Jurkat, Clone E6-1 (cell line): Measurements from ENCODE around the gene TNIP2.
"Not testable (repeated sequence)": the region's sequence is repeated elsewhere in the genome, so short reads cannot be mapped to it uniquely, and the experiment has no call there.

ENCODE experiments used
- DNase-seq: peaks from one replicate; pipeline ENCODE4 v3.0.0-alpha.2; 2011; ENCODE audit warnings: low read depth, low spot score
- H3K4me3 ChIP-seq: 2 replicates; pipeline ENCODE4 v1.5.1; 2011; ENCODE audit warnings: mild to moderate bottlenecking, low read length, control low read depth, moderate library complexity

The TNIP2 gene

DNA sequence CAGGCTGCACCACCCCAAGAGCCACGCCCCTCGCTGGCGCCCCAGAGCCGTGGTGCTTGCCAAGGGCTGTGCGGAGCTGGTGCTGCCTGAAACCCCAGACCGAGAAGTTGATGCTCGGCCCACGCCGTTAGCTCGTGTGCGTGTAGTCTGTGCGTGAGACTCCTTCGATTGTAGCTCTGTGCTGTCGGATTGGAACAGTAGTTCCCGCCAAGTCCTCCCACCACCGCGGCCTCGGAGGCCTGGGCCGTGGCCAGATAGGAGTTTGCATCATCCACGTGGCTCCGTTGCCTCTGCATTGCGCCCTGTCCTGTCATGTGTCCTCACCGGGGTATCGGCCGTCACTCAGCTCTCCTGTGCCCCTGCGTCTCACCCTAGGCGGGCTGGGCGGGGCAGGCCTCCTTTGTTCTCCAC, 24.2 kb downstream of the TNIP2 start:
- DNase-seq, result no peak

DNA sequence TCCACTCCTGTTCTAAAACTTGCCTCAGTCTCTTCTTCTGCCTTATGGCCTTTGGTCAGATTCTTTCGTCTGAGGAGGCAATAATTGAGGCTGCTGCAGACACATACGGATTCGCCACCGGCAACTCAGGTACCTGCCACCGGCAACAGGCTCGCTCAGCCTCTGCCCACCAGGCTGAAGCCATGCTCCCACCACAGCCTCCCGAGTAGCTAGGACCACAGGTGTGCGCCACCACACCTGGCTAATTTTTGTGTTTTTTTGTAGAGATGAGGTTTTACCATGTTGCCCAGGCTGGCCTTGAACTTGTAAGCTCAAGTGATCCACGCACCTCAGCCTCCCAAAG, 26.6 kb downstream of the TNIP2 start:
- DNase-seq, result no peak
- no peak overlapping the region for H3K4me3 ChIP-seq

More for the DNA sequence above, 24.2 kb downstream of the TNIP2 start:
- H3K4me3 ChIP-seq, result no peak overlapping the region

DNA sequence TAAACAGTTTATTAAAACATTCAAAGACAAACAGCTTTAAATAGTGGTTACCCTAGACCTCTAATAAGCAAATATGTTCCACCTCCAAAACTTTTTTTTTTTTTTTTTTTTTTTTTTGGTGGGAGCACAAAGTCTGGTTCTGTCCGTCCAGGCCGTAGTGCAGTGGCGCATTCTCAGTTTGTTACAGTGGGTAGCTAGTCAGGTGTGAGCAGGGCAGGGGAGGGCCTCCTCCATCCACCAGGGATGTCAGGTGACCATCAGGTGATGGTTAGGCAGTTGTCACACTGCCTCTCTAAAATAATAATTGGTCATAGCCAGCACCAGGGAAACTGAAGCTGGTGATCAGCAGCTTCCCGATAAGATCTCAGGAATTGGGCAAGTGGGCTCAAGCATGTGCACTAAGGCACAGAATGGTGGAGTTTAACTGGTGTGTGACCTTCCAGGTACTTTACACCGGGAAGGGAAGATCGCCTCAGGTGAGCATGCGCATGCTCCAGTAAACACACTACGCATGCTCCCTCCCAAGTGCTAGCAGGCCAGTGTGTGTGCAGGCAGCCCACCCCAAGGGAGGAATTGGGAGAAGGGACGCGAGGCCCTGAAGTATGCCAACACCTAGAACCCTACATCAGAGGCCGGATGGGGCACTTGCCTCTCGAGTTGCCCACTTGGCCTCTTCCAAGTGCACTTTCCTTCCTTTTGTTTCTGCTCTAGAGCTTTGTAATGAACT, 27.2 kb downstream of the TNIP2 start:
- DNase-seq, result no peak
- H3K4me3 ChIP-seq, result no peak overlapping the region

GRCh38 chr4:2728221-2728620, 27.9 kb downstream of the TNIP2 start:
- DNase-seq, result no peak
- no peak overlapping the region for H3K4me3 ChIP-seq

DNA sequence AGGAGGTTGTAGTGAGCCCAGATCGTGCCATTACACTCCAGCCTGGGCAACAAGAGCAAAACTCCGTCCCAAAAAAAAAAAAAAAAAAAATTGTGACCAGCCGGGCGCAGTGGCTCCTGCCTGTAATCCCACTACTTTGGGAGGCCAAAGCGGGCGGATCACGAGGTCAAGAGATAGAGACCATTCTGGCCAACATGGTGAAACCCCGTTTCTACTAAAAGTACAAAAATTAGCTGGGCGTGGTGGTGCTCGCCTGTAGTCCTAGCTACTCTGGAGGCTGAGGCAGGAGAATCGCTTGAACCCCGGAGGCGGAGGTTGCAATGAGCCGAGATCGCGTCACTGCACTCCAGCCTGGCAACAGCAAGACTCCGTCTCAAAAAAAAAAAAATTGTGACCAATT, 29.3 kb downstream of the TNIP2 start:
- not testable (repeated sequence) for H3K4me3 ChIP-seq, DNase-seq

DNA sequence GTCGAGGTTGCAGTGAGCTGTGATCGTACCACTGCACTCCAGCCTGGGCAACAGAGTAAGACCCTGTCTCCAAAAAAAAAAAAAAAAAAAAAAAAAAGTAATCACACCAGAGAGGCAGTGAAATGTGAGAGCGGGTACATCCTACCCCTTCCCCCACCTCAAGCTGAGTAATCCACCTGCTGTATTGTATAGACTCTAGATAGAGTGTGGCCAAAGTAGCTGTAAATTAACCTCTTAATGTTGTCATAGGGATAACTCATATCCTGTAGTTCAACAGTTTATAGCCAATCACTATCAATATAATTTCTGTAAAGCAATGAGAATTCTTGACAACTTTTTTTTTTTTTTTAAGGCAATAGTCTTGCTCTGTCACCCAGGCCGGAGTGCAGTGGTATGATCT, 30.8 kb downstream of the TNIP2 start:
- H3K4me3 ChIP-seq, result no peak overlapping the region
- no peak for DNase-seq

GRCh38 chr4:2723751-2724150, 32.4 kb downstream of the TNIP2 start:
- no peak for DNase-seq
- H3K4me3 ChIP-seq, result no peak overlapping the region

DNA sequence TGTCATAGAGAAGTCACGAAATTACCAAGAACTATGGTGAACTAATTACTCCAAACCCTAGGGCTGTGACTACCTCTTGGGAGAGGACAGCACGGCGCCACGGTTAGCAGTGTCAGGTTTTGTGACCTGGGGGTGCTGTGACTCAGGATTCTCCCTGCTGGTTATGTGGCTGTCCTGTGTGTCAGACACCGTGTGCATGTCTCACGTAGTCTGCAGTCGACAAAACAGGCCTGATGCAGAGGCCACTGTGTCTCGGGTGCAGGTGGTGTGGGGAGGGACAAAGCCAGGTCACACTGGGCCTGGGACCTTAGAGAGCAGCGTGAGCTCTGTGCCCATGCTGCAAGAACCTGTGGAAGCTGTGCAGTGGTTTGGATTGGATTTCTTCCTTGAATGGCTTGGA, 34.1 kb downstream of the TNIP2 start:
- H3K4me3 ChIP-seq, result no peak overlapping the region
- DNase-seq, result no peak

DNA sequence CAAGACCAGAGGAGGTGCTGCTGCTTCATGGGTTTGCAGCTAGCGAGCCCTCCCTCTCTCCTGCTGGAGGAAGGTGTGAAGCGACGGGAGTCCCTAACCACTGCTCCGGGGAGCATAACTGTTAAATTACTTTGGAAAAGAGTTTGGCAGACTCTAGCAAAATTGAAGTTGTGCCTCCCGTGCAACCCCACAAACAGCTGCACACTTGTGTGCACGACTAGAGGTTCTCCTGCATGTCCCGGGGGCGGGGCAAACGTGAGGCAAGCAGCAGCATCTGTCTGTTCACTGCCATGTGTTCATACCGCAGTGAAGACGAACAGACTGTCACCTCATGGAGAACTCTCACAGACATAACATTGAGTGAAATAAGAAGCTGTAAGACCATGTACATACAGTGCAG, 34.5 kb downstream of the TNIP2 start:
- DNase-seq, result no peak
- H3K4me3 ChIP-seq, result no peak overlapping the region

- DNase-seq, result no peak
- no peak overlapping the region for H3K4me3 ChIP-seq
These were observed 39.9 kb downstream of the TNIP2 start for GRCh38 chr4:2716236-2716635.

DNA sequence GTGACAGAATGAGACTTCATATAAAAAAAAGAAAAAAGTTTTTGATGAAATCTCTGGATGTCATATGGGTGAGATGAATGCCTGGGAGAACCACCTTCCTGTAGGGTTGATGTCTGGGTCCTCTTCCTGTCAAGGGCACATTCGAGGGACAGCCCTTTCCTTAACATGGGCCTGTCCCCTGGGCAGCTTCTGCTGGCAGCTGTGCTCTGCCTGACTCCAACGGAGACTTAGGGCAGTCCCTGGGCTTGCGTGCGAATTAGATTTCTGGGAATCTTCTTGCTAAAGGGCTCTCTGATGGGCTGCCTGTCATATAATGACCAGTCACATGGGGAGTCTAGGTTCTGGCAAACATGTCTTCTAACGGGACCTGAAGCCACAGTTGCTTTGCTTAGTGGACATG, 40.7 kb downstream of the TNIP2 start:
- no peak for DNase-seq

DNA sequence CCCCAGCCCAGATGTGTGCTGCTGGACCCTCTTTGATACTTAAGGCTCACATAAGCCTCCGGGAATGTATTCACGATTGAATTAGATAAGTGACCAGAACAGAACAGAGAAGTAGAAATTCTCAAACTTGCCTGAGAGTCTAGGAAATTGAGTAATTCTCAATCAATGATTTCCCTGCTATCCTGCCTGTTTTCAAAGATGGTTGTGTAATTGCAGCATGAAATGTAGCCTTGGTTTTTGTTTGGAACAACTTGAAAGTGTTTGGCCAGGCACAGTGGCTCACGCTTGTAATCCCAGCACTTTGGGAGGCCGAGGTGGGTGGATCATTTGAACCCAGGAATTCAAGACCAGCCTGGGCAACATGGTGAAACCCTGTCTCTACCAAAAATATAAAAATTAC, 41.2 kb downstream of the TNIP2 start:
- H3K4me3 ChIP-seq, result no peak overlapping the region
- DNase-seq, result no peak

More for the DNA sequence above, 40.7 kb downstream of the TNIP2 start:
- H3K4me3 ChIP-seq, result no peak overlapping the region

- H3K4me3 ChIP-seq, result no peak overlapping the region
- peak; percentile 37 for DNase-seq
These were observed 41.9 kb downstream of the TNIP2 start for GRCh38 chr4:2714061-2714770.

DNA sequence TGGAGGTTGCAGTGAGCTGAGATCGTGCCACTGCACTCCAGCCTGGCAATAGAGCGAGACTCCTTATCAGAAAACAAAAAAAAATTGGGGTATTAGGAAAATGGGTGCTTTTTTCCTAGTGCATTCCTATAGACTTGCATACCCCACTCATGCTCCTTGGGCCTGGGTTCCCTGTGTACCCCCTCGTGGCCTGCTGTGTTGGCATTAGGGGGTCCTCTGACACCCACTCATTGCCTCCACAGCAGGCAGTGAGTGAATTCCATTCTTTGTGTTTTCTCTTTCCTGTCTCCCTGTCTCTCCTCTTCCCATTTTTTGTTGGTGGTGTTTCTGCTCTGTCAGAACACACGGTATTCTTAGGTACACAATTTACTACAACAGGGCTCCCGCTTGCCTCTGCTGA, 42.8 kb downstream of the TNIP2 start:
- no peak for DNase-seq
- H3K4me3 ChIP-seq, result no peak overlapping the region

GRCh38 chr4:2712261-2712842, 43.8 kb downstream of the TNIP2 start:
- peak; percentile 16 for DNase-seq
- H3K4me3 ChIP-seq, result no peak overlapping the region

- no peak for DNase-seq
- H3K4me3 ChIP-seq, result no peak overlapping the region
These were observed 53.4 kb downstream of the TNIP2 start for GRCh38 chr4:2702770-2703169.

DNA sequence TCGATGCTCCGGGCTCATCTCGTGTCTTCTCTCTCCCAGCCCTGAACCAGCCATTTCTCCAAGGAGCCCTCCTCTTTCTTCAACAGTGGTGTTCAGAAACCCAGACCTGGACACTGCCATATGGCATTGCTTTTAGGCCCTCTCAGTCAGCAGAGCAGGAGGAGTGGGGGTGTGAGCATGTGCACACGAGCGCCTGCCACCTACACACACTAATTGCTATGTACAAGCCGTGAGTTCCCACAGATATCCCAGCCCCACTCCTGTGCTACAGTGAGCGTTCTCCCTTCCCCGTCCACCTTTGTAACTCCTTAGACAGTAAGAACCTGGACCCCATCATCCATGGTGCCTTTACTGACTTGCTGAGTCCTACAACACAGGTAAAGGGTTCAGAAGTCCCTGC, 53.8 kb downstream of the TNIP2 start:
- H3K4me3 ChIP-seq, result no peak overlapping the region
- no peak for DNase-seq

DNA sequence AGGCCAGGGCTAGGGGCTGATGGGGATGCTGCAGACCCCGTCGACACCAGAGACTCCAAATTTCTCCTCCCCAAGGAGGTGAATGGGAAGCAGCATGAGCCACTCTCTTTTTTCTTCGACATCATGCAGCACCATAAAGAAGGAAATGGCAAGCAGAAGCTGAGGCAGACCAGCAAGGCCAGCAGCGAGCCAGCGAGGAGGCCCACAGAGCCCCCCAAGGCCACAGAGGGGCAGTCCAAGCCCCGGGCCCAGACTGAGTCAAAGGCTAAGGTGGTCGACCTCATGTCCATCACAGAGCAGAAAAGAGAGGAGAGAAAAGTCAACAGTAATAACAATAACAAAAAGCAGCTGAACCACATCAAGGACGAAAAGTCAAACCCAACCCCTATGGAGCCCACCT, 56.1 kb downstream of the TNIP2 start:
- no peak for DNase-seq
- H3K4me3 ChIP-seq, result no peak overlapping the region

DNA sequence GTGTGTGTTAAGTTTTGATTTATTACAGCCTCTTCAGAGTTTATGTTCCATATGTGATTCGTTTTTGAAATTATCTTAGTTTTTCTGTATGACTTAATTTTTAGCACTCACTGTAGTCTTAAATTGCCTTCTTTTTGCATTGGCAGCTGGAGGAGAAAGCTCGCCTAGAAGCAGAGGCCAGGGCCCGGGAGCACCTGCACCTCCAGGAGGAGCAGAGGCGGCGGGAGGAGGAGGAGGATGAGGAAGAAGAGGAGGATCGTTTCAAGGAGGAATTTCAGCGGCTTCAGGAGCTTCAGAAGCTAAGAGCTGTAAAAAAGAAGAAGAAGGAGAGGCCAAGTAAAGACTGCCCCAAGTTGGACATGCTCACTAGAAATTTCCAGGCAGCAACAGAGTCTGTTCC, 56.6 kb downstream of the TNIP2 start:
- H3K4me3 ChIP-seq, result no peak overlapping the region
- DNase-seq, result no peak

GRCh38 chr4:2698951-2699505, 57.1 kb downstream of the TNIP2 start:
- DNase-seq, result no peak
- H3K4me3 ChIP-seq, result no peak overlapping the region
